T-cell (primary cell): ENCODE data around the gene ZWILCH. TPM values are rescaled to one million over a fixed set of nuclear protein-coding genes. Genes with fewer than 3 reads are reported as not detected.

ENCODE experiments used
- ATAC-seq, 4 experiments: fragments of 200-7000 bp in 3 of 4; fragments of 150-1000 bp in 1 of 4; cut with Tn5 transposase; replicated peaks in 1 of 4; 1 replicate in 3 of 4; 2 replicates in 1 of 4; pipeline ENCODE4 v1.10.0; 2021; ENCODE audit warnings: moderate library complexity in 3 of 4, mild to moderate bottlenecking in 2 of 4, moderate number of reproducible peaks in 1 of 4
- CTCF ChIA-PET, 2 donors: fragments of 300-600 bp; sonication (Branson Sonifier 250); formaldehyde crosslinking; loops; one replicate each; lab custom pipeline; 2022; ENCODE audit warnings: antibody characterized with exemption in 2 of 2; lab: Charles Lee
- POLR2A ChIA-PET, 2 donors: fragments of 300-600 bp; sonication (Branson Sonifier 250); formaldehyde crosslinking; loops; one replicate each; lab custom pipeline; 2022; ENCODE audit warnings: antibody characterized with exemption in 2 of 2; lab: Charles Lee
- DNase-seq, 35 experiments: peaks; one replicate each; pipeline versions ENCODE4 v3.0.0 to v3.0.0-alpha.2; 2013 to 2023
- H3K27ac ChIP-seq: one replicate; pipeline ENCODE4 v1.5.1; 2013; ENCODE audit warnings: low read length
- H3K27me3 ChIP-seq, 2 experiments: replicated peaks in 1 of 2; 1 replicate in 1 of 2; 2 replicates in 1 of 2; pipeline versions ENCODE4 v1.6.1 to v1.7.0; 2013; ENCODE audit warnings: low read length in 1 of 2, mixed read lengths in 1 of 2; ENCODE audit not compliant: control insufficient read depth in 2 of 2, insufficient read depth in 2 of 2; ENCODE audit errors: extremely low read depth in 1 of 2
- H3K36me3 ChIP-seq, 2 donors: 1 replicate in 1 of 2; 2 replicates in 1 of 2; pipeline versions ENCODE4 v1.6.1 to v1.7.0; 2013; ENCODE audit warnings: low read length in 1 of 2; ENCODE audit not compliant: control insufficient read depth in 2 of 2, insufficient read depth in 1 of 2; ENCODE audit errors: extremely low read depth in 1 of 2
- H3K4me1 ChIP-seq, 2 experiments: 1 replicate in 1 of 2; 2 replicates in 1 of 2; pipeline versions ENCODE4 v1.6.1 to v1.7.0; 2013; ENCODE audit warnings: low read length in 2 of 2, mixed read lengths in 1 of 2; ENCODE audit not compliant: insufficient read depth in 2 of 2, control insufficient read depth in 1 of 2; ENCODE audit errors: extremely low read depth in 1 of 2
- H3K4me3 ChIP-seq, 2 donors: 1 replicate in 1 of 2; 2 replicates in 1 of 2; pipeline versions ENCODE4 v1.5.1 to v1.7.0; 2013; ENCODE audit warnings: mild to moderate bottlenecking in 2 of 2, low read length in 1 of 2, moderate library complexity in 1 of 2; ENCODE audit not compliant: control insufficient read depth in 1 of 2; ENCODE audit errors: extremely low read depth in 1 of 2
- H3K9me3 ChIP-seq: 2 replicates; pipeline ENCODE4 v1.7.0; 2013
- H3K27ac Mint-ChIP-seq, 2 donors: one replicate each; pipeline ENCODE4 v1.8.0; 2020 to 2021; ENCODE audit warnings: mild to moderate bottlenecking in 2 of 2, mixed read lengths in 2 of 2
- H3K27me3 Mint-ChIP-seq, 2 donors: one replicate each; pipeline ENCODE4 v1.8.0; 2021 to 2022; ENCODE audit warnings: mixed read lengths in 2 of 2
- H3K36me3 Mint-ChIP-seq: one replicate; pipeline ENCODE4 v1.8.0; 2021; ENCODE audit warnings: mixed read lengths
- H3K4me1 Mint-ChIP-seq, 3 donors: one replicate each; pipeline ENCODE4 v1.8.0; 2020 to 2022; ENCODE audit warnings: mixed read lengths in 3 of 3, mild to moderate bottlenecking in 1 of 3
- H3K4me3 Mint-ChIP-seq, 3 donors: one replicate each; pipeline ENCODE4 v1.8.0; 2020 to 2022; ENCODE audit warnings: mild to moderate bottlenecking in 3 of 3, mixed read lengths in 3 of 3, moderate library complexity in 3 of 3
- H3K9me3 Mint-ChIP-seq, 3 donors: one replicate each; pipeline ENCODE4 v1.8.0; 2020 to 2022; ENCODE audit warnings: mixed read lengths in 3 of 3
- whole genome bisulfite sequencing: methylation state at CpG from one replicate; pipeline ENCODE4 v1.1.5; 2013; ENCODE audit warnings: missing lambda C conversion rate; ENCODE audit not compliant: insufficient coverage; 5-methylcytosine and 5-hydroxymethylcytosine counted together
- total RNA-seq, 35 experiments: library from RNA in 6 of 35; stranded (reverse) in 6 of 35; fragments of 120-200 nt in 1 of 35; gene quantifications; one replicate each; pipeline versions ENCODE4 v1.2.1 to v1.2.4 and lab custom pipeline; 2013 to 2026

ZWILCH gene
- total RNA-seq, 5 donors from 2014 or later (not counting 1 experiment from before 2014, with no cell fraction given) = 4.9 to 9.2 (median 6.2) TPM

DNA sequence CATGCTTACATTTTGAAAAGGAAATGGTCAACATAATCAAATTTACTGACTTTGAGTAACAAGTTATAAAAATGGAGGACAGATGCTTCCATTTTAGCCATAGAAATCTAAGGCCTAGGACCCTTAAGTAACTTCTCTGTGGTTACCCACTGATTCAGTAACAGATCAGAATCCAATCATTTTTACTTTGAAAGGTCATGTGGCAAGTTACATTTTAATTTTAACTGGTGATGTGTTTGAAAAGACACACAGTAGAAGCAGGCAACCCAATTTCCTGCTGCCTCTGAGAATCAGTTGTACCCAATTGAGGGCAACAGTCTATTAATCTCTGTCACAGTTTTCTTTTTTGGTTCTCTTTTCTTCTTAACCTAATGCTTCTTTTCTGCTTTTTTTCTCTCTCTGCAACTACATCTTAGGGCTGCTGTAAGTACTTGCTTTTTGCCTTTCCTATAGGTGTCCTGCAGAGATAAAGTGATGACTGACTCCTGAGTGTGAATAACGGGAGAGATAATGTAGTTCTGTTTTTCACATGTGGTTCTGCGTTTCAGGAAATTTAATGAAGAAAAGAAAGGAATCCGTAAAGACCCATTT is 3.3 kb downstream of the ZWILCH start:
- peaks cover 7% of the 10 kb centered on the region for H3K36me3 Mint-ChIP-seq
- DNase-seq = no peak

GRCh38 chr15:66514586-66514985 is 9.5 kb downstream of the ZWILCH start:
- peaks cover 27% of the 10 kb centered on the region for H3K36me3 Mint-ChIP-seq
- DNase-seq (no peak), ATAC-seq (no peak)
- no peaks in the 10 kb centered on the region for H3K9me3 Mint-ChIP-seq
- Histone ChIP-seq H3K9me3 (no peaks in the 10 kb centered on the region), H3K4me1 (no peaks in the 10 kb centered on the region), H3K36me3 (peaks cover 0 to 2% of the 10 kb centered on the region in 2 donors), H3K4me3 (no peak overlapping the region), H3K27me3 (no peaks in the 10 kb centered on the region), H3K27ac (no peak overlapping the region)
- WGBS = no CpG with 5 or more reads among the region's 3 CpGs
- H3K4me3 Mint-ChIP-seq = no peak overlapping the region
- POLR2A ChIA-PET = no interaction called here
- no peaks in the 10 kb centered on the region for H3K27me3 Mint-ChIP-seq
- no peak overlapping the region for H3K27ac Mint-ChIP-seq
- CTCF ChIA-PET = no interaction called here
- no peaks in the 10 kb centered on the region for H3K4me1 Mint-ChIP-seq

More for the DNA sequence above, 3.3 kb downstream of the ZWILCH start:
- Mint-ChIP-seq H3K27ac (no peak overlapping the region), H3K4me1 (peaks cover 21 to 28% (median 24%) of the 10 kb centered on the region in 3 donors), H3K4me3 (no peak overlapping the region), H3K27me3 (no peaks in the 10 kb centered on the region), H3K9me3 (no peaks in the 10 kb centered on the region)
- no CpG with 5 or more reads among the region's 3 CpGs for WGBS
- no peaks in the 10 kb centered on the region for H3K9me3 ChIP-seq
- no peaks in the 10 kb centered on the region for H3K27me3 ChIP-seq
- H3K4me1 ChIP-seq = peaks cover 13% of the 10 kb centered on the region in 2 experiments
- H3K27ac ChIP-seq = no peak overlapping the region
- no peak for ATAC-seq
- H3K36me3 ChIP-seq = no peaks in the 10 kb centered on the region
- H3K4me3 ChIP-seq = no peak overlapping the region
- CTCF ChIA-PET = interaction anchor here in 1 of 2 donors (0.7 kb wide), 1 partner anchor 52 kb away, joined by 3 read pairs; no protein-coding TSS in a partner anchor
- POLR2A ChIA-PET = no interaction called here

DNA sequence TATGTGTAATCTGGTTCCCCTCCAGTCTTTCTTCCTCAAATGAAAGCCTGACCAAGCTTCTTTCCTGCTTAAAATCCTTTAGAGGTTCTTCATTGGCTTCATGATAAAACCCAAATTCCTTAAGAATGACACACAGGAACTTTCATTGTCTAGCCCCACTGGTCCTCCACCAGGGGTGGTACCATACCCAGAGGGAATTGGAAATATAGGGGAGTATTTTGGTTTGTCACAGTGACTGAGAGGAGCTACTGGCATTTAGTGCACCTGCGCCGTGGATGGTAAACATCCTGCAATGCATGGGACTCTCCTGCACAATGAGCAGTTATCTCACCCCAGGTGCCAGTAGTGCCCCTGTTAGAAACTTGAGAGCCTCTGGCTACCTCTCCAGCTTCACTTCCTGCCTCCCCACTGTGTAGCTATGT is 10.8 kb downstream of the ZWILCH start:
- POLR2A ChIA-PET = no interaction called here
- CTCF ChIA-PET = no interaction called here
- no peaks in the 10 kb centered on the region for H3K9me3 ChIP-seq
- WGBS = 100% methylated on average over 2 of the region's 2 CpGs
- H3K4me1 ChIP-seq = no peaks in the 10 kb centered on the region
- Mint-ChIP-seq H3K27ac (no peak overlapping the region), H3K9me3 (no peaks in the 10 kb centered on the region), H3K27me3 (no peaks in the 10 kb centered on the region), H3K4me1 (no peaks in the 10 kb centered on the region), H3K4me3 (no peak overlapping the region), H3K36me3 (peaks cover 27% of the 10 kb centered on the region)
- H3K4me3 ChIP-seq = no peak overlapping the region
- ATAC-seq = no peak
- no peak overlapping the region for H3K27ac ChIP-seq
- H3K36me3 ChIP-seq = peaks cover 0 to 5% of the 10 kb centered on the region in 2 donors
- no peak for DNase-seq
- H3K27me3 ChIP-seq = no peaks in the 10 kb centered on the region

- Histone ChIP-seq H3K9me3 (no peaks in the 10 kb centered on the region), H3K27ac (no peak overlapping the region), H3K4me1 (no peaks in the 10 kb centered on the region), H3K27me3 (no peaks in the 10 kb centered on the region), H3K36me3 (peaks cover 0 to 18% of the 10 kb centered on the region in 2 donors), H3K4me3 (no peak overlapping the region)
- ATAC-seq (no peak), DNase-seq (no peak)
- no peaks in the 10 kb centered on the region for H3K4me1 Mint-ChIP-seq
- no peak overlapping the region for H3K4me3 Mint-ChIP-seq
- POLR2A ChIA-PET = no interaction called here
- no peak overlapping the region for H3K27ac Mint-ChIP-seq
- no peaks in the 10 kb centered on the region for H3K27me3 Mint-ChIP-seq
- no CpG with 5 or more reads among the region's 3 CpGs for WGBS
- H3K9me3 Mint-ChIP-seq = no peaks in the 10 kb centered on the region
- CTCF ChIA-PET = no interaction called here
- peaks cover 41% of the 10 kb centered on the region for H3K36me3 Mint-ChIP-seq
Measured at GRCh38 chr15:66523926-66524325, 18.8 kb downstream of the ZWILCH start.

GRCh38 chr15:66524838-66525237 is 19.7 kb downstream of the ZWILCH start:
- Histone ChIP-seq H3K9me3 (no peaks in the 10 kb centered on the region), H3K27ac (no peak overlapping the region), H3K4me1 (no peaks in the 10 kb centered on the region), H3K36me3 (peaks cover 0 to 24% of the 10 kb centered on the region in 2 donors), H3K4me3 (no peak overlapping the region), H3K27me3 (no peaks in the 10 kb centered on the region)
- ATAC-seq = no peak
- H3K4me1 Mint-ChIP-seq = no peaks in the 10 kb centered on the region
- no peaks in the 10 kb centered on the region for H3K27me3 Mint-ChIP-seq
- ChIA-PET POLR2A (no interaction called here), CTCF (no interaction called here)
- H3K4me3 Mint-ChIP-seq = no peak overlapping the region
- no peak for DNase-seq
- 94% methylated on average over 3 of the region's 4 CpGs for WGBS
- H3K9me3 Mint-ChIP-seq = no peaks in the 10 kb centered on the region
- no peak overlapping the region for H3K27ac Mint-ChIP-seq
- peaks cover 45% of the 10 kb centered on the region for H3K36me3 Mint-ChIP-seq

DNA sequence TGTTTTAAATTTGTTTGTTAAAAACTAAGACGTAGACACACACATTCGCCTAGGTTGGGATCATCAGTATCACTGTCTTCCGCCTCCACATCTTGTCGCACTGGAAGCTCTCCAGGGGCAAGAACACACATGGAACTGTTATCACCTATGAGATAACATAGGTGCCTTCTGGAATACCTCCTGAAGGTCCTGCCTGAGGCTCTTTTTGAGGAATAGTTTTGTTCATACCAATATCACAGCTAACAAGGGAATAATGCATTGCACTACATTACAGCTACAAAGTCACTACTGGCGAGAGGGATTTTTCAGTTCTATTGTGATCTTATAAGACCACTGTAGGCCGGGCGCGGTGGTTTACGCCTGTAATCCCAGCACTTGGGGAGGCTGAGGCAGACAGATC is 29.9 kb downstream of the ZWILCH start:
- no peaks in the 10 kb centered on the region for H3K9me3 ChIP-seq
- Mint-ChIP-seq H3K36me3 (peaks cover 48% of the 10 kb centered on the region), H3K27ac (no peak overlapping the region), H3K9me3 (no peaks in the 10 kb centered on the region), H3K27me3 (no peaks in the 10 kb centered on the region), H3K4me1 (no peaks in the 10 kb centered on the region), H3K4me3 (no peak overlapping the region)
- peaks cover 0 to 16% of the 10 kb centered on the region in 2 donors for H3K36me3 ChIP-seq
- DNase-seq (no peak), ATAC-seq (no peak)
- WGBS = 95% methylated on average over 3 of the region's 9 CpGs
- ChIA-PET CTCF (no interaction called here), POLR2A (no interaction called here)
- no peaks in the 10 kb centered on the region for H3K27me3 ChIP-seq
- no peaks in the 10 kb centered on the region for H3K4me1 ChIP-seq
- no peak overlapping the region for H3K27ac ChIP-seq
- no peak overlapping the region for H3K4me3 ChIP-seq
